GM11168 (cell line): Measurements from ENCODE around the gene PEX14.

Experiments used
- in situ Hi-C: fragments of 300-500 bp; cut with MboI; formaldehyde crosslinking; loops from one replicate; pipeline ENCODE4 v1.12.0; 2022; ENCODE audit warnings: low sequenced_read_pairs; ENCODE audit not compliant: unreplicated experiment

Gene PEX14

GRCh38 chr1:10610901-10611600, 136.3 kb downstream of the PEX14 start:
- in situ Hi-C loops = no loop called here

GRCh38 chr1:10612436-10613160, 137.8 kb downstream of the PEX14 start:
- in situ Hi-C loops = no loop called here

- in situ Hi-C loops = no loop called here
Measured at GRCh38 chr1:10613340-10613739, 138.6 kb downstream of the PEX14 start.

GRCh38 chr1:10613861-10614260, 139.1 kb downstream of the PEX14 start:
- in situ Hi-C loops = no loop called here

DNA sequence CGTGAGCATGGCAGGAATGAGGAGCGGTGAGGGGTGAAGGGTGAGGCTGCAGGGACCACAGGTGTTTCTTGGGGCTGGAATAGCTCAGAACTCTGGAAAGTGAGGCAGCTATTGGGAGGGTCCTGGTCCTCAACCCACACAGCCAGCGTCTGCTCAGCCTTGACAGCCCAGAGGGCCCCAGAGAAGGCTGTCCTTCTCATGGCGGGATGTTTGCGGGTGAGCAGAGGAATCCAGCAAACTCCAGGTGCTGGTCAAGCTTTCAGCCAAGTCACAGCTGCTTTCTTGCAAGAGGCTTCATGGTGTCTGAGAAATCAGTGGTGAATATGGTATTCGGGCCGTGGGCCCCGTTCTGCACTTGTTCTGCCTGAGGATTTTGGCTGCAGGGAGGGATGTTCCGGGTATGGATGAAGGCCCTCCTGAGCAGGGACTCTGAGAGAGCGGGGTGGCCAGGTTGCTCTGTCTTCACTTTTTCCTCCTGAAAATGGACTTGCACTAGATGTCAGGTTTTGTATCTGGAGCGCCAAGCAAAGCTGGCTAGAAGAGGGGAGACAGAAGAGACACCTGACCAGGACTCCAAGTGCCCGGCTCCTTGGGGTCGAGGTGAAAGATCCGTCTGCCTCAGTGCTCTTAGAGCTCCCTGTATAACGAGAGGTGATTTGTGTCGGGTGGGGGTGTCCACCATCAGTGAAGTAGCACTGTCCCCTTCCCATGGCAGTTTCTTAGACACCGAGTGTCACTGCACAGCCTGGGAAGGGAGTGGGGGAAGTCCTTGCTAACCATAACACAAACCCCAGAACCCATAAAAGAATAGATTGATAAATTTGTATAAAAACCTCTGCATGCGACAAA, 139.9 kb downstream of the PEX14 start:
- in situ Hi-C loops = no loop called here

- in situ Hi-C loops = no loop called here
Measured at GRCh38 chr1:10615332-10615731, 140.6 kb downstream of the PEX14 start.

- in situ Hi-C loops = no loop called here
Measured at GRCh38 chr1:10615932-10616671, 141.4 kb downstream of the PEX14 start.

- in situ Hi-C loops = no loop called here
Measured at GRCh38 chr1:10616696-10617095, 141.9 kb downstream of the PEX14 start.

GRCh38 chr1:10617318-10617717, 142.6 kb downstream of the PEX14 start:
- in situ Hi-C loops = no loop called here

DNA sequence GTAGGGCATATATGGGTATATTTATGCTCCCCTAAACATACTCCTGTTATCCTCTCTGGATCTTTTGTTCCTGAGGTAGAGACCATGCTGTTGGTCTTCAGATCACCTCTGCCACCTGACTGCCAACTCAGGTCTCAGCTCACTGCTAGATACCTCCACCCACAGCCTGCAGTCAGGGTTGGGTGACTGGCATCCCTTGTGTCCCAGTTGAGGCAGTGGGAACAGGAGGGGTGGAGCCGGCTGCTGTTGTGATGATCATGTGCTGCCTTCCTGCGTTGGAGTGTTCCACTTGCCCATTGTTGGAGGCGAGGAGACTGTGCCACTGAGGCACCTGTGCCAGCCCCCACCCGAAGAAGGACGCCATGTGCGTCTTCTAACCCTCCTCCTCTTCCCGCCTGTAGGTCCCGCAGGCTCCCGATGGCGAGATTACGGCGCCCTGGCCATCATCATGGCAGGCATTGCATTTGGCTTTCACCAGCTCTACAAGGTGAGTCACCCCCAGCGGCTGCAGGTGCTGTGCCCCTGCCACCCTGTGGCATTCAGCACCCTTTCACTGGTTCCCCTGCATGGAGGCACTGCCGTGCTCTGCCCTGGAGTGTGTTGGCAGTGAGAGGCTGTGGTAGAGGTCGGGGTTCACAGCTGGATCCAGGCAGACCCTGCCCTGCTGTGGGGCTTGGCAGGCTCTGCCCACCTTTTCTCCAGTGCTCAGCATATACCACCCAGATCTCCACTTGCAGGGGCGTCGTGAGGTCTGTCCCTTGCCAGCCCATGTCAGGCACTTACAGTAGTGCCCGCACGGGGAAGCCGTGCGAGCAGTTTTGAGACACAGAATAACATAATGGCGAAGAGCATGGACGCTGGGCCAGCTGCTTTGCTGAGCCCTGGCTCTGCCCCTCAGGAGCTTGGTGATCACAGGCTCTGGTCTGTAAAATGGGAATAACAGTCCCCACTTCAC, 143.5 kb downstream of the PEX14 start:
- in situ Hi-C loops = no loop called here

DNA sequence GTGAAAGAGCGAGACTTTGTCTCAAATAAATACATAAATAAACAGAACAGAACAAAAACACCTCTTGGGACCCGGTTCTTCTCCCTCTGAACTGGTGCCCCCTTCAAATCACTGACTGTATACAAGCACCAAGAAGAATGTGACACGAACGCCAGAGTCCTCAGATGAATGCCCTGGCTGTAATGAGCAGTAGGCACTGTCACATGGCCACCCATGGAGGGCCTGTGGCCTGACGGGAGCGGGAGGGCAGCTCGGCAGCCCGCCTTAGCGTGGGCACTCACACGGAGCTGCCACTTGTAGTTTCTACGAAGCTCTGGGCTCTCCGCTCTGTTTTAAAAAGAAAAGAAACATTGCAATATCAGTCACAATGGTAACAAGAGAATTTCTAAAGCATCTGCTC, 146.0 kb downstream of the PEX14 start:
- in situ Hi-C loops = no loop called here

- in situ Hi-C loops = no loop called here
Measured at GRCh38 chr1:10621906-10622305, 147.2 kb downstream of the PEX14 start.

DNA sequence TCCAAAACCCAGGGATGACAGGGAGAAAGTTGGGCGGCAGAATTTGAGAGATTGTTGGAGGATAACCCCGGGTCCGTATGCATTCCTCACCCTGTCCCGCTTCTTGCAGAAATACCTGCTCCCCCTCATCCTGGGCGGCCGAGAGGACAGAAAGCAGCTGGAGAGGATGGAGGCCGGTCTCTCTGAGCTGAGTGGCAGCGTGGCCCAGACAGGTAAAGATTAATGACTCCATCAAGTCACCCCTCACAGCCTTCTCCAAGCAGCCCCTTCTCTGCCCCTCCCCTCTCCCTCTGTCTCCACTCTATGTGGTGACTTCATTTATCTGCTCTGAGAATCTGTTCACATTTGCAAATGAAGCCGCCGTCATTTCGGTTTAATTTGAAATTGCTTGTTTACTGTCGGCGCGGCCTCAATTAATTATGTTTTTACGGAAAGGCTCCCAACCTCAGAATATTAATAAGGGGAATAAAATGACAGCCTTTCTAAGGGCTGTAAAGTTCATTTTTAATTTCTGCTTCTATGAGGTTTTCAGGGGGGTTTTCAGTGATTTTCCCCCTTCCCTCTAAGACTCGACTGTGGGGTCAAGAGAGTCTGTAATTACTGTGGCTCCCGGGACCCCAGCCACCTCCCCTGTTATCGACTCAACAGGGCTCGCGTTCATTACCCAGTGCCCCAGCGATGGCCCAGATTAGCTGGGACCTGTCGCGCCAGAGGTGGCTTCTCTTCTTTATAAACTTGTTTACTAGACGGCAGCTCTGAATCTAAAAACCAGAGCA, 148.3 kb downstream of the PEX14 start:
- in situ Hi-C loops = no loop called here

GRCh38 chr1:10623686-10624145, 149.0 kb downstream of the PEX14 start:
- in situ Hi-C loops = no loop called here

DNA sequence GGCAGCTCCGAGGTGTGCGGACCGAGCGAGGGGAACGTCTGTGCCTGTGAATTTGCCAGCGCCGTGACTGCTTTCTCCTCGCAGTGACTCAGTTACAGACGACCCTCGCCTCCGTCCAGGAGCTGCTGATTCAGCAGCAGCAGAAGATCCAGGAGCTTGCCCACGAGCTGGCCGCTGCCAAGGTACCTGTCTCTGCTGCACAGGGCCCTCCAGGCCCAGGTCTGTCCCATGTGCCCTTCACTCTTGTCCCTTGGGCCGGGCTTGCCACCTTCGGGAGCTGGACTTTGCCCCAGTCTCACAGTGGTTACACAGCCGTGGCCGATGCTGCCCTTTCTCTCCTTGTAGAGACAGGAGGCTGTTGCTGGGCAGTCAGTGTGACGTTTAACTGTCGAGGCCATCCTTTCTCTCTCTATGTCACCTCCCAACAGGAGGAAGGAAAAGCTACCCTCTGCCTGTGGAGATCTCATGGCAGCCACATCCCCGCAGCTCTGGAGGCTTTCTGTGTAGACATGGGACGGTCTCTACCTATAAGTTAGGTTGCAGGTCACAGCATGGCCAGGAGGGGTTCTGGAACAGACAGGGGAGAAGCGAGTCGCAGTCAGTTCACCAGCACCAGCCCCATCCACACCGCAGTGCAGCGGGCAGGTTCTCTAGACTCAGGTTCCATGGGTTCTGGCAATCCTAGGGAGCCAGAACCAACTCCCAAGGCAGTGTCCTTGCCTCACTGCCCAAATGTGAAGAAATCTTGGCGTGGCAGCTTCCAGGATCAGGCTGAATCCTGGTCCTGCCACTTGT, 149.7 kb downstream of the PEX14 start:
- in situ Hi-C loops = no loop called here

DNA sequence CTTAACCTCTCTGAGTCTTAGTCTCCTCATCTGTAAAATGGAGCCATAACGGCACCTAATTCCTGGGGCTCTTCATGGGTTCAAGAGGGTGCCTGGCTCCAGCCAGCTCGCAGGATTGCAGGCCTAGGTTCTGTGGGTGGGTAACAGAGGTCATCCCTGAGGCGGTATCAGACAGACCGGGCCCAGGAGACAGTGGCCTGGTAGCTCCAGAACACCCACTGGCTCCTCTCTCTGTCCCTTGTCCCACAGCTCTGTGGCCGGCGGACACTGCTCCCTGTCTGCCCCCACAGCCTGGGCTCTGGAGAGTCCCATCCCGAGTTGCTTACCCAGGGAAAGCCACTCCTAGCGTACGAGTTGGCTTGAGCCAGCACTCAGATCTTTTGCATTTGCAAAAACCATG, 150.3 kb downstream of the PEX14 start:
- in situ Hi-C loops = no loop called here

DNA sequence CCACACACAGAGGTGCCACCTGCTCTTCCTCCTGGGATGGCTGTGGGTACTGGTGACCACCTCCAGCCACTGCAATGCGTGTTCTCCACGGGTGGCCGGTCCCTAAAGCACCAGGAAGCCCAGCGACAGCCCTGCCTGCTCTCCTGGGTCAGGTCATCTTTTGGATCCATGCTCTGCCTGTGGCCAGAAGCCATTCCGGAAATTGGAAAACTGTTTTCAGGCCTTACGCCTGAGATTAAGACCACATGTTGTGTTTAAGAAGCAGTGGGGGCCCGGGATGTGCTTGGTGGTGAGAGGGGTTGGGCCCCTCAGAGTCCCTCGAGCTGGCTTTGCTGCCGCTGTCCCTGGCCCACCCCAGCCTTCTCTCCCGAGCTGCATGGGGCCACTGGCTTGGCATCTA, 150.8 kb downstream of the PEX14 start:
- in situ Hi-C loops = no loop called here
